Transverse colon (tissue), 4 donors: ENCODE measurements around the gene MATN3. TPM values are rescaled to one million over a fixed set of nuclear protein-coding genes. Genes with fewer than 3 reads are reported as not detected.

ENCODE experiments used
- DNase-seq: peaks from one replicate; pipeline ENCODE4 v3.0.0-alpha.2; 2019
- H3K27ac ChIP-seq, 4 donors: fragments of 200-600 bp; sonication (generic); 2 replicates each; pipeline ENCODE4 v1.5.1; 2016 to 2018; ENCODE audit warnings: inconsistent platforms in 4 of 4
- H3K27me3 ChIP-seq: fragments of 200-600 bp; sonication (generic); 2 replicates; pipeline ENCODE4 v1.5.1; 2017; ENCODE audit warnings: inconsistent platforms
- H3K36me3 ChIP-seq, 4 donors: fragments of 200-600 bp; sonication (generic); 2 replicates each; pipeline ENCODE4 v1.5.1; 2017 to 2019; ENCODE audit warnings: inconsistent platforms in 4 of 4
- H3K4me1 ChIP-seq, 4 donors: fragments of 200-600 bp; sonication (generic); 2 replicates each; pipeline ENCODE4 v1.5.1; 2017 to 2020; ENCODE audit warnings: inconsistent platforms in 4 of 4
- H3K4me3 ChIP-seq, 4 donors: fragments of 200-600 bp; sonication (generic); 1 replicate in 1 of 4; 2 replicates in 3 of 4; pipeline versions ENCODE4 v1.5.1 to v1.6.1; 2017 to 2019; ENCODE audit warnings: inconsistent platforms in 4 of 4
- H3K9me3 ChIP-seq, 2 donors: fragments of 200-600 bp; sonication (generic); 2 replicates each; pipeline ENCODE4 v1.5.1; 2017 to 2019; ENCODE audit warnings: inconsistent platforms in 2 of 2
- EP300 ChIP-seq: sonication (generic); formaldehyde crosslinking; IDR thresholded peaks from one replicate; pipeline ENCODE4 v1.6.1; 2017; ENCODE audit warnings: antibody characterized with exemption, low read depth
- POLR2A ChIP-seq: fragments of 450-650 bp; IDR thresholded peaks from one replicate; pipeline ENCODE4 v1.6.1; 2016; ENCODE audit warnings: antibody characterized with exemption, mild to moderate bottlenecking, moderate library complexity
- POLR2AphosphoS5 ChIP-seq, 3 donors: sonication (generic); formaldehyde crosslinking; IDR thresholded peaks; one replicate each; pipeline ENCODE4 v1.6.1; 2016; ENCODE audit warnings: antibody characterized with exemption in 3 of 3
- WGBS, 2 donors: methylation state at CpG; one replicate each; pipeline ENCODE4 v1.1.5; 2018; ENCODE audit warnings: low coverage in 1 of 2; 5-methylcytosine and 5-hydroxymethylcytosine counted together
- in situ Hi-C, 4 donors: fragments of 200-750 bp; cut with MboI; loops; one replicate each; pipeline versions ENCODE4 v1.15.0 to v1.15.1; 2017; ENCODE audit warnings: low sequenced_read_pairs in 3 of 4, low pct_ligation_motif_present in 1 of 4, low pct_unique_long_range_greater_than_20kb in 1 of 4
- intact Hi-C: fragments of 100-400 bp; cut with DNase I; formaldehyde crosslinking; loops from one replicate; pipeline ENCODE4 v1.15.1; 2023; ENCODE audit warnings: low total_unique reads
- total RNA-seq, 4 donors: library from RNA; depleted of rRNA; stranded (reverse); fragments of >200 nt; gene quantifications; one replicate each; pipeline ENCODE4 v1.1.0, GENCODE V29; 2016
- TF ChIP-seq, protein P1 (sequence below), 5 experiments: fragments of 200-600 bp in 3 of 5; fragments of 450-650 bp in 2 of 5; sonication (generic) in 3 of 5; IDR thresholded peaks; 1 replicate in 2 of 5; 2 replicates in 3 of 5; pipeline ENCODE4 v1.5.1; 2016 to 2017; ENCODE audit warnings: antibody characterized with exemption in 5 of 5, inconsistent platforms in 3 of 5, mild to moderate bottlenecking in 2 of 5, moderate library complexity in 1 of 5

MATN3 gene
- total RNA-seq, 4 donors from 2014 or later: 0.16 to 0.27 TPM; not detected in 2

DNA sequence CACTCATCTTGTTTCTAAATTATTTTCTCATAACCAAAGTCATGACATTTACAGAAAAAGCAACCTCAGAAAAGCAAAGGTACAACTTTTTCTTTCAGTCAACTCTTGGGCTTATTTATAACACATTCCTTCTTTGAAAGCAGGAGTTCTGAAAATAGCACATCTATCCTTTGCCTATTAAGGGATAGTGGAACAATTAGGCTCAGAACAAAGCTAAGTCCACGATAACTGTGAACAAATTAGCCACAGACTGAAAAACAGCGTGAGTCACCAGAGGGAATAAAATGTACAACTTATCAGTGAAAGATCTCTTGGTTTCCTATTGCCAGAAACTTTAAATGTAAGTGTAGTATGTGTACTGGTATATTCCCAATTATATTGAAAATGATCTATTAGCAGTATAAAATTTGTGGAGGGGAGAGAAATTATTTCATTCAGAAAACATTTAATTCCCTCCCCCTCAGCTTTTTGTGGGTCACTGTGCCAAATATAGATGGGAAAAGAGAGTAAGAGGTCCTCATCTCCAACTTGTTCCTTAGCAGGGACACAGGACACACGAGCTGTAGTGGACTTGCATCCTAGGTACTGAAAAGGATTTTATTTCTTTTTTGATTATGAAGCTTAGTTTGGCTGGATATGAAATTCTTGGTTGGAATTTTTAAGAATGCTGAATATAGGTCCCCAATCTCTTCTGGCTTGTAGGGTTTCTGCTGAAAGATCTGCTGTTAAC, 15.4 kb upstream of the MATN3 start:
- Histone ChIP-seq H3K27me3 (no peaks in the 10 kb centered on the region), H3K4me1 (peaks cover 0 to 13% (median 8%) of the 10 kb centered on the region in 4 donors), H3K27ac (peak overlapping the region; percentile 6 to 62 (median 30)), H3K9me3 (no peaks in the 10 kb centered on the region), H3K36me3 (peaks cover 0 to 52% (median 17%) of the 10 kb centered on the region in 4 donors), H3K4me3 (no peak overlapping the region)
- no peak for DNase-seq
- in situ Hi-C loops: no loop called here
- TF ChIP-seq POLR2A (no peak), POLR2AphosphoS5 (IDR thresholded peaks at IDR 0.05) (no peak)
- TF ChIP-seq, protein P1, sequence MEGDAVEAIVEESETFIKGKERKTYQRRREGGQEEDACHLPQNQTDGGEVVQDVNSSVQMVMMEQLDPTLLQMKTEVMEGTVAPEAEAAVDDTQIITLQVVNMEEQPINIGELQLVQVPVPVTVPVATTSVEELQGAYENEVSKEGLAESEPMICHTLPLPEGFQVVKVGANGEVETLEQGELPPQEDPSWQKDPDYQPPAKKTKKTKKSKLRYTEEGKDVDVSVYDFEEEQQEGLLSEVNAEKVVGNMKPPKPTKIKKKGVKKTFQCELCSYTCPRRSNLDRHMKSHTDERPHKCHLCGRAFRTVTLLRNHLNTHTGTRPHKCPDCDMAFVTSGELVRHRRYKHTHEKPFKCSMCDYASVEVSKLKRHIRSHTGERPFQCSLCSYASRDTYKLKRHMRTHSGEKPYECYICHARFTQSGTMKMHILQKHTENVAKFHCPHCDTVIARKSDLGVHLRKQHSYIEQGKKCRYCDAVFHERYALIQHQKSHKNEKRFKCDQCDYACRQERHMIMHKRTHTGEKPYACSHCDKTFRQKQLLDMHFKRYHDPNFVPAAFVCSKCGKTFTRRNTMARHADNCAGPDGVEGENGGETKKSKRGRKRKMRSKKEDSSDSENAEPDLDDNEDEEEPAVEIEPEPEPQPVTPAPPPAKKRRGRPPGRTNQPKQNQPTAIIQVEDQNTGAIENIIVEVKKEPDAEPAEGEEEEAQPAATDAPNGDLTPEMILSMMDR (IDR thresholded peaks at IDR 0.05): no peak
- intact Hi-C loops: no loop called here
- WGBS, 2 donors: 47 to 69% methylated on average over 2 to 3 of the region's 3 CpGs

DNA sequence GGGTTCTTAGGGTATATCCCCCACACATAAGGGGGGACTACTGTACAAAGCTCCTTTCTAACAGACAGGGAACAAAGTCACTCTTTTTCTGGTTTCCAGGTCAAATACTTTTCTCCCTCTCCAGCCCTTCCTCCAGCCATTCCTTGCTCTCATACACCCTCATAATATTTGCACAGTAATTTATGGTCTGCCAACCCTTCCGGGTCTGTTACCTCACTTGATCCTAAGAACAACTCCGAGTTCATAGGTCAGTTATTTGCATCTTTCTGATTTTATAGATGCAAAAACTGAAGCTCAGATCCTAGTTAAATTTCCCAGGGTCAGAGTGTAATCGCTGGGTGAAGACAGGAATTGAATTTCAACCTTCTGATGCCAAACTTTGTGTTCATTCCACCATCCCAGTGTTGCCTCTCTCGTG, 14.8 kb upstream of the MATN3 start:
- Histone ChIP-seq H3K4me3 (no peak overlapping the region), H3K27me3 (no peaks in the 10 kb centered on the region), H3K36me3 (peaks cover 0 to 46% (median 14%) of the 10 kb centered on the region in 4 donors), H3K4me1 (peaks cover 0 to 13% (median 8%) of the 10 kb centered on the region in 4 donors), H3K27ac (peak overlapping the region; percentile 6 to 62 (median 30)), H3K9me3 (no peaks in the 10 kb centered on the region)
- WGBS, 2 donors: 26 to 35% methylated on average over 4 of the region's 4 CpGs
- TF ChIP-seq POLR2A (no peak), POLR2AphosphoS5 (IDR thresholded peaks at IDR 0.05) (no peak), EP300 (no peak)
- TF ChIP-seq, protein P1 (IDR thresholded peaks at IDR 0.05): no peak
- DNase-seq: peak; percentile 20
- intact Hi-C loops: no loop called here
- in situ Hi-C loops: no loop called here

DNA sequence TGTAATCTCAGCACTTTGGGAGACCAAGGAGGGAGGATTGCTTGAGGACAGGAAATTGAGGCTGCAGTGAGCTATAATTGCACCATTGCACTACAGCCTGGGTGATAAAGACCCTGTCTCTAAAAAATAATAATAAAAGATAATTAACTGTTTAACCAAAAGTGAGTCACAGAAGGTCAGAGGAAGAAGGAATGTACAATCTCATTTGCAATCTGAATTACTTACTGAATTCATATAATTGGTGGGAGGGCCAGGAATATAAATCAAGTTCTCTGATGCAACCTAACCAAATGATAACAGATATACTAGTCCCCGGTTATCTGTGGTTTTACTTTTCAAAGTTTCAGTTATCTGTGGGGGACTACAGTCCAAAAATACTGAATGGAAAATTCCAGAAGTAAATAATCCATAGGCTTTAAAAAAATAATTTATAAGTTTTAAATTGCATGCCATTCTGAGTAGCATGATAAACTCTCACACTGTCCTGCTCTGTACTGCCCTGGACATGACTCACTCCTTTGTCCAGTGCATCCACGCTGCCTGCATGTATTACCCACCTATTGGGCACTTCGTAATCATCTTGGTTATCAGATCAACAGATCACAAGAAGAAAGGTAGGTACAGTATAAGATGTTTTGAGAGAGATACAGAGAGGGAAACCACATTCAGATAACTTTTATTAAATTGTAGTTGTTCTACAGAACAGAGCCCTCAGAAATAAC, 12.8 kb upstream of the MATN3 start:
- in situ Hi-C loops: no loop called here
- Histone ChIP-seq H3K4me3 (no peak overlapping the region), H3K27ac (no peak overlapping the region), H3K4me1 (peaks cover 0 to 13% (median 8%) of the 10 kb centered on the region in 4 donors), H3K27me3 (no peaks in the 10 kb centered on the region), H3K36me3 (peaks cover 0 to 26% (median 6%) of the 10 kb centered on the region in 4 donors), H3K9me3 (peaks cover 0 to 5% of the 10 kb centered on the region in 2 donors)
- WGBS, 2 donors: 81 to 93% methylated on average over 3 of the region's 3 CpGs
- TF ChIP-seq, protein P1 (IDR thresholded peaks at IDR 0.05): no peak
- no peak for TF ChIP-seq EP300
- no peak for TF ChIP-seq POLR2AphosphoS5 (IDR thresholded peaks at IDR 0.05)
- TF ChIP-seq POLR2A: no peak
- DNase-seq: no peak
- intact Hi-C loops: no loop called here

DNA sequence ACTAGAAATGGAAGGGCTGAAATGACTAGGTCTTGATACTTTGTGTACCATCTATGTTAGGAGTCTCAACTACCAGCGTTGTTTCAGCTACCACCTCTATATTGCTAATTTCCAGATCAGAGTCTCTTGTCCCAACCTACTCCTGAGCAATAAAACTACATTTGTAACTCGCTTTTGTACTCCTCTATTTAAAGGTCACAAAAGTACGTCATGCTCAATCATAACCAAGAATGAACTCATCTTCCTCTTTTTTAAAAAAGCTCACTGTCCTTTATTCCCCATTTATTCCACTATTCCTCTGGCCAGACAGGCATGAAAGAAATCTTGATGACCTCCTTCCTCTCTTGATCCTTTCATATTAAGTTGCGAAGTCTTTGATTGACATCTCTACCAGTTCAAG, 11.2 kb upstream of the MATN3 start:
- in situ Hi-C loops: no loop called here
- Histone ChIP-seq H3K27ac (no peak overlapping the region), H3K4me3 (no peak overlapping the region), H3K27me3 (no peaks in the 10 kb centered on the region), H3K36me3 (peaks cover 0 to 10% (median 0%) of the 10 kb centered on the region in 4 donors), H3K9me3 (peaks cover 0 to 5% of the 10 kb centered on the region in 2 donors), H3K4me1 (peaks cover 0 to 13% (median 8%) of the 10 kb centered on the region in 4 donors)
- intact Hi-C loops: no loop called here
- no peak for DNase-seq
- 78 to 82% methylated on average over 4 of the region's 4 CpGs for WGBS, 2 donors
- TF ChIP-seq EP300 (no peak), POLR2AphosphoS5 (IDR thresholded peaks at IDR 0.05) (no peak), POLR2A (no peak)
- TF ChIP-seq, protein P1 (IDR thresholded peaks at IDR 0.05): no peak
